Prostate gland (tissue), 2 donors: ENCODE results near the gene PGF. TPM values are rescaled to one million over a fixed set of nuclear protein-coding genes. Genes with fewer than 3 reads are reported as not detected.

Experiments
- DNase-seq: peaks from one replicate; pipeline ENCODE4 v3.0.0-alpha.2; 2019; ENCODE audit warnings: low spot score
- H3K27ac ChIP-seq, 2 donors: fragments of 200-600 bp; sonication (generic); 2 replicates each; pipeline ENCODE4 v1.5.1; 2017 to 2019
- H3K27me3 ChIP-seq: fragments of 200-600 bp; sonication (generic); replicated peaks from 2 replicates; pipeline ENCODE4 v1.5.1; 2019; ENCODE audit not compliant: insufficient read depth
- H3K36me3 ChIP-seq, 2 donors: fragments of 200-600 bp; sonication (generic); 1 replicate in 1 of 2; 2 replicates in 1 of 2; pipeline versions ENCODE4 v1.5.1 to v1.8.1; 2017 to 2019
- H3K4me1 ChIP-seq: fragments of 200-600 bp; sonication (generic); replicated peaks from 2 replicates; pipeline ENCODE4 v1.5.1; 2019
- H3K4me3 ChIP-seq, 2 donors: fragments of 200-600 bp; sonication (generic); 2 replicates each; pipeline ENCODE4 v1.5.1; 2017 to 2019
- H3K9me3 ChIP-seq: fragments of 200-600 bp; sonication (generic); 2 replicates; pipeline ENCODE4 v1.5.1; 2017
- CTCF ChIP-seq, 4 experiments: fragments of 200-600 bp in 2 of 4; fragments of 450-650 bp in 2 of 4; sonication (generic) in 2 of 4; IDR thresholded peaks; 1 replicate in 3 of 4; 2 replicates in 1 of 4; pipeline ENCODE4 v1.5.1; 2016 to 2019; ENCODE audit warnings: antibody characterized with exemption in 4 of 4, mild to moderate bottlenecking in 2 of 4, moderate library complexity in 2 of 4
- POLR2A ChIP-seq: fragments of 450-650 bp; IDR thresholded peaks from one replicate; pipeline ENCODE4 v1.6.1; 2016; ENCODE audit warnings: antibody characterized with exemption, mild to moderate bottlenecking
- POLR2AphosphoS5 ChIP-seq: sonication (generic); formaldehyde crosslinking; IDR thresholded peaks from one replicate; pipeline ENCODE4 v1.6.1; 2017; ENCODE audit warnings: antibody characterized with exemption
- WGBS: methylation state at CpG from one replicate; pipeline ENCODE4 v1.1.5; 2018; 5-methylcytosine and 5-hydroxymethylcytosine counted together
- intact Hi-C: fragments of 100-400 bp; cut with DNase I; formaldehyde crosslinking; loops from one replicate; pipeline ENCODE4 v1.14.2; 2022
- total RNA-seq, 2 donors: library from RNA; depleted of rRNA; stranded (reverse); fragments of >200 nt; gene quantifications; one replicate each; pipeline ENCODE4 v1.1.0, GENCODE V29; 2016

Gene PGF
- total RNA-seq, 2 donors from 2014 or later: 7.9 to 16.2 TPM

- no peak for DNase-seq
- Histone ChIP-seq H3K27me3 (no peaks in the 10 kb centered on the region), H3K4me1 (no peaks in the 10 kb centered on the region), H3K4me3 (no peak overlapping the region), H3K27ac (no peak overlapping the region), H3K9me3 (no peaks in the 10 kb centered on the region), H3K36me3 (no peaks in the 10 kb centered on the region)
- WGBS: 87% methylated on average over 22 of the region's 23 CpGs
- intact Hi-C loops: loop anchor here (5.0 kb wide), 1 partner anchor 54 kb away; the partner anchor contains the start of gene EIF2B2
- no peak for TF ChIP-seq POLR2AphosphoS5
- TF ChIP-seq POLR2A: no peak
- TF ChIP-seq CTCF (IDR thresholded peaks at IDR 0.05): no peak
Observed at GRCh38 chr14:74948228-74949175, 6.9 kb downstream of the PGF start.

GRCh38 chr14:74947353-74948227 lies 7.8 kb downstream of the PGF start:
- intact Hi-C loops: loop anchor here (2.0 to 5.0 kb wide), 2 partner anchors 55 to 141 kb away; partner anchors contain the start of gene EIF2B2
- Histone ChIP-seq H3K4me3 (no peak overlapping the region), H3K27me3 (no peaks in the 10 kb centered on the region), H3K36me3 (no peaks in the 10 kb centered on the region), H3K9me3 (no peaks in the 10 kb centered on the region), H3K27ac (no peak overlapping the region), H3K4me1 (no peaks in the 10 kb centered on the region)
- 81% methylated on average over 13 of the region's 13 CpGs for WGBS
- no peak for DNase-seq
- no peak for TF ChIP-seq CTCF (IDR thresholded peaks at IDR 0.05)
- TF ChIP-seq POLR2AphosphoS5: no peak
- no peak for TF ChIP-seq POLR2A

- no peaks in the 10 kb centered on the region for H3K27me3 ChIP-seq
- H3K27ac ChIP-seq: no peak overlapping the region
- H3K36me3 ChIP-seq: no peaks in the 10 kb centered on the region
- no peaks in the 10 kb centered on the region for H3K9me3 ChIP-seq
- 7% methylated on average over 5 of the region's 5 CpGs for WGBS
- H3K4me1 ChIP-seq: no peaks in the 10 kb centered on the region
- no peak overlapping the region for H3K4me3 ChIP-seq
- intact Hi-C loops: loop anchor here (2.0 to 5.0 kb wide), 2 partner anchors 56 to 142 kb away; partner anchors contain the start of gene EIF2B2
- no peak for DNase-seq
- no peak for TF ChIP-seq POLR2AphosphoS5
- no peak for TF ChIP-seq CTCF (IDR thresholded peaks at IDR 0.05)
- no peak for TF ChIP-seq POLR2A
Observed at GRCh38 chr14:74946659-74947281, 8.6 kb downstream of the PGF start.

- Histone ChIP-seq H3K27me3 (no peaks in the 10 kb centered on the region), H3K36me3 (no peaks in the 10 kb centered on the region), H3K27ac (peak overlapping the region in 1 of 2 donors; percentile 25), H3K9me3 (no peaks in the 10 kb centered on the region), H3K4me3 (no peak overlapping the region), H3K4me1 (no peaks in the 10 kb centered on the region)
- intact Hi-C loops: loop anchor here (2.0 to 5.0 kb wide), 2 partner anchors 56 to 143 kb away; partner anchors contain the start of gene EIF2B2
- TF ChIP-seq CTCF (IDR thresholded peaks at IDR 0.05) (peak; percentile 72 to 91 (median 81)), POLR2A (no peak)
- WGBS: 43% methylated on average over 16 of the region's 17 CpGs
- DNase-seq: peak; percentile 66
Observed at GRCh38 chr14:74945852-74946658, 9.3 kb downstream of the PGF start.
